Measurements from ENCODE around the gene ZNF267. TPM values are rescaled to one million over a fixed set of nuclear protein-coding genes. Genes with fewer than 3 reads are reported as not detected.

The ZNF267 gene
- total and polyA plus RNA-seq, 2 of the 8 experiments (the other 6 are each of a cell fraction or from before 2014, with no cell fraction given) = 5.5 to 28.3 TPM

DNA sequence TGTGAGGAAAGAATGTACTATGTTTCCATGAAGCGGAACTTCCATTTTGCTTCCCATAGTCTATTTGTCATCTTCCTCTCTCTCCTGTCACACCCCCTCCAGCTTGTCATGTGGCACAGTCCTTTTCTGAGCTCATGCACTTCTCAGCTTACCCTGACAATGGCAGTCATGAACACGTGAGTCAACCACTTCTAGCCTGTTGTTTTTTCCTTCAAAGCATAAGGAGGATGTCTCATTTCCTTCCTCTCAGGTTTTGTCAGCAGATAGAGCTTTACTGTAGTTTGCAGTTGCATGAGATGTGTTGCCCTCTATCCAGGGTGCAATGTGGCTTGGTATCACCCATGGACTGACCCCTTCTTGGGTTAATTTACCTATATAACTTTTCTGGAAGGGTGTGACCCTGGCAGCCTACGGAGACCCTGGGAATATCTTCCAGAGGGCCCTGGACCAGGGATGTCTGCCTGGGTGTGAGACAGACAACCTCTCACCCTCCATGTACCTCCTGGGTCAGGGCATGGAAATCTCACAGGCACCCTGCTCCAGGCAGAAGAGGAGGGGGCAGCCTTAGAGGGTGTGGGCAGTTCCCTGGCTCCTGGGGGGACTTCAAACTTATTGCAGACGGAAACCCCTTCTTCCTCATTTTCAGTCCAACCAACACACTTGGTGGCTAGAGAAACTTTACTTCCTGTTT, 4.0 kb upstream of the ZNF267 start:
- no peak overlapping the region for H3K4me2 ChIP-seq (ENCODE audit: insufficient read depth in 1 of 2, low read depth in 2 of 2, low read length in 2 of 2)
- H3K14ac ChIP-seq (ENCODE audit: insufficient read length) = no peak overlapping the region
- no peak overlapping the region for H2BK15ac ChIP-seq (ENCODE audit: low read length)
- DNase-seq (ENCODE audit: low read depth in 1 of 2, low spot score in 2 of 2) (no peak), FAIRE-seq (no peak)
- H2BK120ac ChIP-seq (replicated peaks; ENCODE audit: low read depth, low read length) = no peak overlapping the region
- POLR2A ChIA-PET (ENCODE audit: partially characterized antibody) = no interaction called here
- no peak overlapping the region for H2BK20ac ChIP-seq (ENCODE audit: low read length)
- H2AK5ac ChIP-seq (ENCODE audit: low read depth, low read length) = no peak overlapping the region
- H3K4me3 ChIP-seq (ENCODE audit: extremely low read depth in 1 of 4, insufficient read depth in 2 of 4, low read depth in 3 of 4, low read length in 4 of 4) = no peak overlapping the region
- H3K4me1 ChIP-seq (replicated peaks in 1 of 4; ENCODE audit: control insufficient read depth in 3 of 4, insufficient read depth in 4 of 4, low read length in 3 of 4) = no peaks in the 10 kb centered on the region; a peak in 1 of 7 replicates
- H3K79me2 ChIP-seq (ENCODE audit: control insufficient read depth in 1 of 2, insufficient read depth in 2 of 2, low read length in 2 of 2) = peaks cover under 1 to 6% of the 10 kb centered on the region in 2 experiments; a peak in 3 of 4 replicates
- no peak overlapping the region for H3K4ac ChIP-seq (replicated peaks; ENCODE audit: insufficient read length, low read depth, low read length)
- H3K9ac ChIP-seq (replicated peaks in 1 of 4; ENCODE audit: extremely low read depth in 1 of 4, low read depth in 3 of 4, low read length in 3 of 4) = no peak overlapping the region
- 74% methylated on average over 4 of the region's 4 CpGs; no CpG with 5 or more reads in 1 of the 2 experiments for WGBS, 2 experiments (ENCODE audit: extremely low coverage in 1 of 2, insufficient coverage in 1 of 2, insufficient read length in 1 of 2, insufficient replicate concordance in 2 of 2, low coverage in 1 of 2, low lambda C conversion rate in 2 of 2, missing lambda C conversion rate in 1 of 2)
- H3K9me3 ChIP-seq (ENCODE audit: insufficient read depth in 2 of 2, low read depth in 1 of 2, low read length in 1 of 2) = peaks cover 0 to 3% of the 10 kb centered on the region in 2 experiments; a peak in 1 of 4 replicates
- H4K20me1 ChIP-seq (replicated peaks in 1 of 2; ENCODE audit: control insufficient read depth in 1 of 2, insufficient read depth in 2 of 2, low read length in 2 of 2) = no peaks in the 10 kb centered on the region
- H3K23ac ChIP-seq (ENCODE audit: insufficient read length) = no peak overlapping the region
- no peak overlapping the region for H2BK12ac ChIP-seq (ENCODE audit: low read depth, low read length)
- H4K8ac ChIP-seq (ENCODE audit: extremely low read depth, insufficient read depth, low read length) = no peak overlapping the region
- no peaks in the 10 kb centered on the region for H3K79me1 ChIP-seq (ENCODE audit: low read depth, low read length)
- no peaks in the 10 kb centered on the region; the same call in 1 of the 2 replicates for H3K23me2 ChIP-seq (ENCODE audit: low read depth, low read length)
- H3K36me3 ChIP-seq (ENCODE audit: control insufficient read depth in 2 of 4, insufficient read depth in 4 of 4, low read length in 3 of 4) = no peaks in the 10 kb centered on the region
- 0 out of 7 replicates have a peak, but pooled peaks cover 0 to 2% (median 0%) of the 10 kb centered on the region in 4 experiments for H3K27me3 ChIP-seq (replicated peaks in 1 of 4; ENCODE audit: control insufficient read depth in 3 of 4, extremely low read depth in 1 of 4, insufficient read depth in 3 of 4, low read length in 3 of 4)
- no peak overlapping the region for H3K56ac ChIP-seq (replicated peaks; ENCODE audit: insufficient read length, low read depth, low read length)
- H3K18ac ChIP-seq (ENCODE audit: extremely low read depth, low read length) = no peak overlapping the region
- CTCF ChIA-PET (ENCODE audit: partially characterized antibody) = interaction anchor here (0.9 to 3.7 kb wide), 6 partner anchors 11 to 885 kb away, joined by 3 to 14 read pairs (median 4); no protein-coding TSS in a partner anchor
- no peak overlapping the region for H3K27ac ChIP-seq (ENCODE audit: low read depth, low read length)
- H4K5ac ChIP-seq (ENCODE audit: insufficient read length, low read depth, low read length) = no peak overlapping the region
- H2BK5ac ChIP-seq (ENCODE audit: low read depth, low read length) = no peak overlapping the region
- H2AFZ ChIP-seq (ENCODE audit: low read length) = no peak overlapping the region
- H4K91ac ChIP-seq (replicated peaks; ENCODE audit: insufficient read length, low read length) = no peak overlapping the region
- TF ChIP-seq SIX5 (IDR thresholded peaks at IDR 0.05; ENCODE audit: low read depth, low read length) = no peak
- no peak for TF ChIP-seq YY1 (IDR thresholded peaks at IDR 0.05; ENCODE audit: low read depth, low read length)
- no peak for TF ChIP-seq CBX8 (IDR thresholded peaks at IDR 0.05; ENCODE audit: borderline replicate concordance, low read depth, low read length)
- no peak for TF ChIP-seq CTBP2 (IDR thresholded peaks at IDR 0.05; ENCODE audit: borderline replicate concordance, insufficient read depth, insufficient read length, low read length)
- no peak for TF ChIP-seq POLR2AphosphoS5 (IDR thresholded peaks at IDR 0.05; ENCODE audit: low read depth, low read length)
- TF ChIP-seq, protein P1, sequence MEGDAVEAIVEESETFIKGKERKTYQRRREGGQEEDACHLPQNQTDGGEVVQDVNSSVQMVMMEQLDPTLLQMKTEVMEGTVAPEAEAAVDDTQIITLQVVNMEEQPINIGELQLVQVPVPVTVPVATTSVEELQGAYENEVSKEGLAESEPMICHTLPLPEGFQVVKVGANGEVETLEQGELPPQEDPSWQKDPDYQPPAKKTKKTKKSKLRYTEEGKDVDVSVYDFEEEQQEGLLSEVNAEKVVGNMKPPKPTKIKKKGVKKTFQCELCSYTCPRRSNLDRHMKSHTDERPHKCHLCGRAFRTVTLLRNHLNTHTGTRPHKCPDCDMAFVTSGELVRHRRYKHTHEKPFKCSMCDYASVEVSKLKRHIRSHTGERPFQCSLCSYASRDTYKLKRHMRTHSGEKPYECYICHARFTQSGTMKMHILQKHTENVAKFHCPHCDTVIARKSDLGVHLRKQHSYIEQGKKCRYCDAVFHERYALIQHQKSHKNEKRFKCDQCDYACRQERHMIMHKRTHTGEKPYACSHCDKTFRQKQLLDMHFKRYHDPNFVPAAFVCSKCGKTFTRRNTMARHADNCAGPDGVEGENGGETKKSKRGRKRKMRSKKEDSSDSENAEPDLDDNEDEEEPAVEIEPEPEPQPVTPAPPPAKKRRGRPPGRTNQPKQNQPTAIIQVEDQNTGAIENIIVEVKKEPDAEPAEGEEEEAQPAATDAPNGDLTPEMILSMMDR (IDR thresholded peaks at IDR 0.05; ENCODE audit: control extremely low read depth in 1 of 3, insufficient read depth in 1 of 3, low read depth in 1 of 3, low read length in 3 of 3) = no peak
- no peak for TF ChIP-seq ASH2L (IDR thresholded peaks at IDR 0.05; ENCODE audit: low read length)
- no peak for TF ChIP-seq GABPA (IDR thresholded peaks at IDR 0.05; ENCODE audit: borderline replicate concordance, insufficient read depth, low read length)
- TF ChIP-seq HDAC2 (IDR thresholded peaks at IDR 0.05; ENCODE audit: borderline replicate concordance in 1 of 2, low read depth in 2 of 2, low read length in 2 of 2) = no peak
- no peak for TF ChIP-seq TBP (IDR thresholded peaks at IDR 0.05; ENCODE audit: low read depth, low read length)
